T-helper 9 cell (primary cell): ENCODE measurements around the gene PDZRN4.
"Not testable (repeated sequence)": the region's sequence is repeated elsewhere in the genome, so short reads cannot be mapped to it uniquely, and the experiment has no call there.

Experiments used
- DNase-seq: peaks from one replicate; pipeline ENCODE4 v3.0.0-alpha.2; 2020
- total RNA-seq, 2 donors: gene quantifications; one replicate each; lab custom pipeline; 2026; lab: John Stamatoyannopoulos, UW

Gene PDZRN4
- 0 reads per million in 2 donors for total RNA-seq

- DNase-seq: no peak
These were observed at the start of gene PDZRN4 for GRCh38 chr12:41188058-41188840. PDZRN4 (plus strand) TSS chr12:41188320.

GRCh38 chr12:41140117-41140516, 48.0 kb upstream of the PDZRN4 start:
- DNase-seq: no peak

GRCh38 chr12:41141104-41141503, 47.0 kb upstream of the PDZRN4 start:
- no peak for DNase-seq

- no peak for DNase-seq
These were observed 45.7 kb upstream of the PDZRN4 start for GRCh38 chr12:41142376-41142775.

- DNase-seq: no peak
These were observed 36.3 kb upstream of the PDZRN4 start for GRCh38 chr12:41151793-41152192.

GRCh38 chr12:41162461-41162860, 25.7 kb upstream of the PDZRN4 start:
- DNase-seq: no peak

GRCh38 chr12:41167701-41168100, 20.4 kb upstream of the PDZRN4 start:
- no peak for DNase-seq

GRCh38 chr12:41174602-41175001, 13.5 kb upstream of the PDZRN4 start:
- no peak for DNase-seq

- not testable (repeated sequence) for DNase-seq
These were observed 8.6 kb upstream of the PDZRN4 start for GRCh38 chr12:41179507-41179906.

GRCh38 chr12:41184864-41185263, 3.3 kb upstream of the PDZRN4 start:
- DNase-seq: no peak

GRCh38 chr12:41186026-41186425, 2.1 kb upstream of the PDZRN4 start:
- no peak for DNase-seq

- DNase-seq: no peak
These were observed 798 bp downstream of the PDZRN4 start for GRCh38 chr12:41188841-41189394.

- DNase-seq: no peak
These were observed 1.5 kb downstream of the PDZRN4 start for GRCh38 chr12:41189395-41190251.

GRCh38 chr12:41190338-41190737, 2.2 kb downstream of the PDZRN4 start:
- no peak for DNase-seq

GRCh38 chr12:41191549-41191948, 3.4 kb downstream of the PDZRN4 start:
- DNase-seq: not testable (repeated sequence)

GRCh38 chr12:41193311-41193710, 5.2 kb downstream of the PDZRN4 start:
- DNase-seq: no peak

GRCh38 chr12:41202051-41202450, 13.9 kb downstream of the PDZRN4 start:
- DNase-seq: no peak

GRCh38 chr12:41205070-41205709, 17.1 kb downstream of the PDZRN4 start:
- DNase-seq: no peak

- DNase-seq: no peak
These were observed 18.2 kb downstream of the PDZRN4 start for GRCh38 chr12:41206298-41206697.

GRCh38 chr12:41211448-41211847, 23.3 kb downstream of the PDZRN4 start:
- DNase-seq: no peak

- DNase-seq: no peak
These were observed 24.5 kb downstream of the PDZRN4 start for GRCh38 chr12:41212625-41213024.

- DNase-seq: no peak
These were observed 25.0 kb downstream of the PDZRN4 start for GRCh38 chr12:41213107-41213506.

GRCh38 chr12:41213648-41214047, 25.5 kb downstream of the PDZRN4 start:
- DNase-seq: no peak
